Mucosa of rectum (tissue), 2 donors: Measurements from ENCODE around the gene SLC11A1.

Source experiments
- H3K27ac ChIP-seq, 2 donors: one replicate each; pipeline ENCODE4 v1.7.0; 2013; ENCODE audit warnings: inconsistent platforms in 2 of 2, low read depth in 2 of 2, low read length in 2 of 2
- H3K27me3 ChIP-seq, 2 donors: one replicate each; pipeline ENCODE4 v1.7.0; 2013; ENCODE audit warnings: low read length in 2 of 2; ENCODE audit not compliant: control insufficient read depth in 2 of 2, insufficient read depth in 2 of 2
- H3K36me3 ChIP-seq, 2 donors: one replicate each; pipeline ENCODE4 v1.7.0; 2013; ENCODE audit warnings: low read length in 2 of 2; ENCODE audit not compliant: control insufficient read depth in 2 of 2, insufficient read depth in 2 of 2
- H3K4me1 ChIP-seq, 2 donors: one replicate each; pipeline ENCODE4 v1.7.0; 2013; ENCODE audit warnings: low read length in 2 of 2, mild to moderate bottlenecking in 1 of 2; ENCODE audit not compliant: control insufficient read depth in 2 of 2, insufficient read depth in 2 of 2
- H3K4me3 ChIP-seq, 2 donors: one replicate each; pipeline ENCODE4 v1.7.0; 2013; ENCODE audit warnings: low read length in 2 of 2
- H3K9ac ChIP-seq, 2 donors: one replicate each; pipeline ENCODE4 v1.7.0; 2013; ENCODE audit warnings: low read length in 2 of 2, low read depth in 1 of 2, mild to moderate bottlenecking in 1 of 2
- H3K9me3 ChIP-seq, 2 donors: one replicate each; pipeline ENCODE4 v1.7.0; 2013; ENCODE audit warnings: low read length in 2 of 2; ENCODE audit not compliant: control insufficient read depth in 2 of 2
- donor health status: healthy.
- donor health status: Normal muscosa, but diverticular disease.

The SLC11A1 gene

GRCh38 chr2:218431878-218432277, 49.8 kb downstream of the SLC11A1 start:
- Histone ChIP-seq H3K27ac (no peak overlapping the region), H3K4me3 (no peak overlapping the region), H3K9ac (no peak overlapping the region), H3K4me1 (no peaks in the 10 kb centered on the region), H3K9me3 (no peaks in the 10 kb centered on the region), H3K36me3 (peaks cover 56 to 70% of the 10 kb centered on the region in 2 donors), H3K27me3 (no peaks in the 10 kb centered on the region)

DNA sequence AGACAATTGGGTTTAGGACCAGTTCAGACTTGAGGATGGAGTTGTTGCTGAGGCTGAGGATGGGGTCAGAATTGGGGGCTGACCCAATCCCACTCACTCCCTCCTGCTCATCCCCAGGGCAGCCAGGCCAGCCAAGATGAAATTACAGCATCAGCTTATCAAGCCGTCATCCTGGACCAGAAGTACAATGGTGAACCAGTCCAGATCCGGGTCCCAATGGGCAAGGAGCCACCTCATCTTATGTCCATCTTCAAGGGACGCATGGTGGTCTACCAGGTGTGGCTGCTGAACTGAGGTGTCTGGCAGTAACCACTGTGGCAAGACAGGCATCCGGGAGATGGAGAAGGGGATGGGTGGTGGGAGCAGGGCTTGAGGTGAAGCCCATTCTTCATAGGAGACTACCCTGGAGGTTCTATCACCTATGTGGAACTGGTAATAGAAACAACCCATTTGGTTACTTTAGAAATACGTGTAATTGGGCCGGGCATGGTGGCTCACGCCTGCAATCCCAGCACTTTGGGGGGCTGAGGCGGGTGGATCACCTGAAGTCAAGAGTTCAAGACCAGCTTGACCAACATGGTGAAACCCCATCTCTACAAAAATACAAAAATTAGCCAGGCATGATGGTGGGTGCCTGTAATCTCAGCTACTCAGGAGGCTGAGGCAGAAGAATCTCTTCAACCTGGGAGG, 50.7 kb downstream of the SLC11A1 start:
- H3K9ac ChIP-seq = no peak overlapping the region
- no peaks in the 10 kb centered on the region for H3K27me3 ChIP-seq
- H3K36me3 ChIP-seq = peaks cover 58 to 71% of the 10 kb centered on the region in 2 donors
- no peaks in the 10 kb centered on the region for H3K9me3 ChIP-seq
- no peak overlapping the region for H3K4me3 ChIP-seq
- H3K27ac ChIP-seq = no peak overlapping the region
- H3K4me1 ChIP-seq = no peaks in the 10 kb centered on the region

- H3K4me3 ChIP-seq = no peak overlapping the region
- H3K36me3 ChIP-seq = peaks cover 55 to 70% of the 10 kb centered on the region in 2 donors
- no peak overlapping the region for H3K27ac ChIP-seq
- H3K9me3 ChIP-seq = no peaks in the 10 kb centered on the region
- H3K9ac ChIP-seq = no peak overlapping the region
- H3K4me1 ChIP-seq = no peaks in the 10 kb centered on the region
- H3K27me3 ChIP-seq = no peaks in the 10 kb centered on the region
These were observed 52.4 kb downstream of the SLC11A1 start for GRCh38 chr2:218434456-218434855.

DNA sequence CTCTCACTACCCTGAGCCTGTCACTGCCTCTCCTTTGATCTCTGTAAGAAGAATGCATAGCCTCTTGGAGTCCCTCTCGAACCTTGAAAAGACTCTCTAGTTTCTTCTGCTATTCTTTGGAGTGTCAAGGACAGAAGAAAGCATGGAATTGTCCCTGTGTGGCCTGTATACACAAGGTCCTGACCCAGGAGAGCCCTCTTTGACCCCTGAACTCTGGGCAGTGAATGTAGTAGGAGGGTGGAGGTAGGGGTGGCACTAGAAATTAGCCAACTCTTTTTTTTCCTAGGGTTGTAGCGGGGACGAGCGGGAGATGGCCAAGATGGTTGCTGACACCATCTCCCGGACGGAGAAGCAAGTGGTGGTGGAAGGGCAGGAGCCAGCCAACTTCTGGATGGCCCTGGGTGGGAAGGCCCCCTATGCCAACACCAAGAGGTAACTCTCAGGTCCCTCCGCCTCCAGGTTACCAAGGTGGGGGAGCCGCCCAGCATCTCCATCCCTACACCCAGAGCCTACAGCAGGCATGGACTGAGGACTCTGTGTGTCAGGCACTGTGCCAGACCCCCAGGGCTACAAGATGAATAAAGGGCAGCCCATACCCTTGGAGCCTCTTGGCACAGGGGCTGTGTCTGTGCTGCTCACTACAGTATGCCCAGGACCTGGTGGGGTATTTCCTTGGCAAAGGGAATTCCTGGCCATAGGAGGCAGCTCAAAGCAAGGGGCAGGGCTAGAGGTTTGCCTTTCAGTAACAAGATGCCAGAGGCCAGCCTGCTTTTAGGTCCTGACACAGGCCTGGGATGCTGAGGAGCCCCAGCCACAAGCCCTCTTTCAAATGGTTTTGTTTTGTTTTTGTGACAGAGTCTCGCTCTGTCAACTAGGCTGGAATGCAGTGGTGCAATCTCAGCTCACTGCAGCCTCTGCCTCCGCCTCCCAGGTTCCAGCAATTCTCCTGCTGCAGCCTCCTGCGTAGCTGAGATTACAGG, 53.2 kb downstream of the SLC11A1 start:
- H3K27me3 ChIP-seq = no peaks in the 10 kb centered on the region
- H3K9me3 ChIP-seq = no peaks in the 10 kb centered on the region
- no peak overlapping the region for H3K27ac ChIP-seq
- H3K4me3 ChIP-seq = no peak overlapping the region
- H3K9ac ChIP-seq = no peak overlapping the region
- H3K36me3 ChIP-seq = peaks cover 50 to 67% of the 10 kb centered on the region in 2 donors
- no peaks in the 10 kb centered on the region for H3K4me1 ChIP-seq

DNA sequence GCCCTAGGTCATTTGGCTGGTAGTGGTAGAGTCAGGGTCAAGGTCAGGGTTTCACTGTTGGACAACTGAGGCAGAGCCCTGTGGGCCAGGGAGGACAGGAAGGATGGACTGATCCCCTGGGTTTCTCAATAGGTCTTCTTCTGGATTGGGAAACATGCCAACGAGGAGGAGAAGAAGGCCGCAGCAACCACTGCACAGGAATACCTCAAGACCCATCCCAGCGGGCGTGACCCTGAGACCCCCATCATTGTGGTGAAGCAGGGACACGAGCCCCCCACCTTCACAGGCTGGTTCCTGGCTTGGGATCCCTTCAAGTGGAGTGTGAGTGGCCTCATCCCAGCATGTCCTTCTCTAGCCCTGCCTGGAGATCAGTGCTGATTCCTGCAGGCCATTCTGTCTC, 54.9 kb downstream of the SLC11A1 start:
- no peaks in the 10 kb centered on the region for H3K27me3 ChIP-seq
- H3K9me3 ChIP-seq = no peaks in the 10 kb centered on the region
- no peaks in the 10 kb centered on the region for H3K4me1 ChIP-seq
- peaks cover 42 to 60% of the 10 kb centered on the region in 2 donors for H3K36me3 ChIP-seq
- H3K4me3 ChIP-seq = no peak overlapping the region
- H3K27ac ChIP-seq = no peak overlapping the region
- H3K9ac ChIP-seq = no peak overlapping the region

DNA sequence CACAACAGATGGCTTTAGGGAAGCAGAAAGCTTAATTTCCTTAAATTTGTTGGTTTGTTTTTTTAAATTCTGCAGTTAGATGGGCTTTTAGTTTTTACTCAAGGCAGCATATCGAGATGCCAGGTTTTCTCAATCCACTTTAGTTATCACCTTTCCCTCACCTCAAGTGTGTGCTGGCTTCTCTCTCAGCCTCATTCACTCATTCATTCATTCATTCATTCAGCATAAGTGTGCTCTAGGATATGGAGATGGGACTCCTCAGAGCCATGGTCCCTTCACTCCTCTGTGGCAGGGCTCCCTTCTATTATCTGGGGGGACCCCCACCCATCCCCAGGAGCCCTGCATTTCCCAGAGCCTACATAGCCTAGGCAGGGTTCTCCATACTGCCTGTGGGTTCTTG, 55.9 kb downstream of the SLC11A1 start:
- Histone ChIP-seq H3K27me3 (no peaks in the 10 kb centered on the region), H3K27ac (no peak overlapping the region), H3K4me3 (no peak overlapping the region), H3K9ac (no peak overlapping the region), H3K4me1 (no peaks in the 10 kb centered on the region), H3K9me3 (no peaks in the 10 kb centered on the region), H3K36me3 (peaks cover 36 to 51% of the 10 kb centered on the region in 2 donors)

DNA sequence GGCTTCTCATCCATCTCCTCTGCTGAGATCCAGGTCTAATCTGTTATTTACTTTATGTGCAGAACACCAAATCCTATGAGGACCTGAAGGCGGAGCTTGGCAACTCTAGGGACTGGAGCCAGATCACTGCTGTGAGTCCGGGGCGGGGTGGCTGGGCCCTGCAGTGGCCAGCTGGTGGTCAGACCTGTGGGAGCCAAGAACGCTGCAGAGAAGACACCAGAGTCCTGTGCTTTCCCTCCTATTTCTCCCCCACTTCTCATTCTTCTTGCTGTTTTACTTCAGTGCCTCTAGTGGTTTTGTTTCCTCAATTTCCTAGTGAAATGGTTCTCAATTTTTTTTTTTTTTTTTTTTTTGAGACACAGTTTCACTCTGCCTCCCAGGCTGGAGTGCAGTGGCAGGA, 56.5 kb downstream of the SLC11A1 start:
- Histone ChIP-seq H3K9ac (no peak overlapping the region), H3K36me3 (peaks cover 39 to 51% of the 10 kb centered on the region in 2 donors), H3K4me1 (peaks cover 0 to under 1% of the 10 kb centered on the region in 2 donors), H3K27ac (no peak overlapping the region), H3K4me3 (no peak overlapping the region), H3K9me3 (no peaks in the 10 kb centered on the region), H3K27me3 (no peaks in the 10 kb centered on the region)

- Histone ChIP-seq H3K4me3 (no peak overlapping the region), H3K9ac (no peak overlapping the region), H3K4me1 (peaks cover 12 to 29% of the 10 kb centered on the region in 2 donors), H3K27ac (peak overlapping the region; percentile 72 to 77), H3K27me3 (no peaks in the 10 kb centered on the region), H3K9me3 (no peaks in the 10 kb centered on the region), H3K36me3 (peaks cover 30 to 32% of the 10 kb centered on the region in 2 donors)
These were observed 62.8 kb downstream of the SLC11A1 start for GRCh38 chr2:218444692-218445357.

DNA sequence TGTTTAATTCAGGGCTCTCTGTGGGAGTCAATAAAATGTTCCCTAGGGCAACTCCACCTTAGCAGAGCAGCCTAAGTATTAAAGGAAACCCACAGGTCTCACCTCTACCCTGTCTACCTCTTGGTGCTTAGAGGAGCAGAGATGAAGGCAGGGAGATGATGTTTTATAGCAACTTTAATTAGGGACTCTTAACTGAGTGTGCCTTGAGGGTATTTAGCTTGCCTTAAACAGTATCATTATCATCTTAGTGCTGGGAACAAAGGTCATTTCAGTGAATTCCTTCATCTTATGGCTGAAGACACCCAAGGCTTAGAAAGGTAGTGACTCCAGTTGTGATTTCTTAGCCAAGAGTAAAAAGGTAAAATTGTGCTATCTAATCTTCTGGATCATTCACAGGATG, 63.5 kb downstream of the SLC11A1 start:
- Histone ChIP-seq H3K27ac (peak overlapping the region; percentile 72 to 74), H3K9ac (no peak overlapping the region), H3K27me3 (no peaks in the 10 kb centered on the region), H3K9me3 (no peaks in the 10 kb centered on the region), H3K36me3 (peaks cover 29 to 34% of the 10 kb centered on the region in 2 donors), H3K4me3 (no peak overlapping the region), H3K4me1 (peaks cover 12 to 29% of the 10 kb centered on the region in 2 donors)
